Smooth muscle cell (in vitro differentiated cells): Measurements from ENCODE around the gene TMEM59L. TPM values are rescaled to one million over a fixed set of nuclear protein-coding genes. Genes with fewer than 3 reads are reported as not detected.

Experiments
- DNase-seq: peaks from one replicate; lab custom pipeline; 2025; ENCODE audit not compliant: unreplicated experiment; lab: John Stamatoyannopoulos, UW
- H2AFZ ChIP-seq: fragments of 200-600 bp; sonication (generic); 2 replicates; pipeline ENCODE4 v1.6.0; 2016; ENCODE audit warnings: antibody characterized with exemption, low read depth, mild to moderate bottlenecking
- H3F3A ChIP-seq: fragments of 200-600 bp; sonication (generic); 2 replicates; pipeline ENCODE4 v1.6.0; 2017; ENCODE audit warnings: antibody characterized with exemption, low read depth
- H3K27ac ChIP-seq: fragments of 200-600 bp; sonication (generic); 2 replicates; pipeline ENCODE4 v1.5.1; 2016; ENCODE audit warnings: low read depth, mild to moderate bottlenecking
- H3K27me3 ChIP-seq: fragments of 200-600 bp; sonication (generic); 2 replicates; pipeline ENCODE4 v1.6.1; 2016; ENCODE audit warnings: low read depth, mild to moderate bottlenecking
- H3K36me3 ChIP-seq: fragments of 200-600 bp; sonication (generic); 2 replicates; pipeline ENCODE4 v1.5.1; 2016; ENCODE audit warnings: low read depth
- H3K4me1 ChIP-seq: fragments of 200-600 bp; sonication (generic); 2 replicates; pipeline ENCODE4 v1.5.1; 2016; ENCODE audit warnings: low read depth
- H3K4me2 ChIP-seq: fragments of 200-600 bp; sonication (generic); 2 replicates; pipeline ENCODE4 v1.6.0; 2016; ENCODE audit warnings: mild to moderate bottlenecking
- H3K4me3 ChIP-seq: fragments of 200-600 bp; sonication (generic); 2 replicates; pipeline ENCODE4 v1.5.1; 2016; ENCODE audit warnings: mild to moderate bottlenecking
- H3K79me2 ChIP-seq: fragments of 200-600 bp; sonication (generic); 2 replicates; pipeline ENCODE4 v1.6.0; 2016; ENCODE audit warnings: low read depth, mild to moderate bottlenecking
- H3K9ac ChIP-seq: fragments of 200-600 bp; sonication (generic); 2 replicates; pipeline ENCODE4 v1.6.0; 2016; ENCODE audit warnings: low read depth
- H3K9me3 ChIP-seq: fragments of 200-600 bp; sonication (generic); replicated peaks from 2 replicates; pipeline ENCODE4 v1.5.1; 2016; ENCODE audit warnings: low read depth
- H4K20me1 ChIP-seq: fragments of 200-600 bp; sonication (generic); 2 replicates; pipeline ENCODE4 v1.6.0; 2016; ENCODE audit warnings: low read depth
- WGBS: methylation state at CpG from one replicate; pipeline ENCODE4 v1.1.7; 2016; ENCODE audit warnings: low lambda C conversion rate; 5-methylcytosine and 5-hydroxymethylcytosine counted together
- polyA plus RNA-seq: library from polyadenylated mRNA; unstranded; fragments of >200 nt; fragmentation: Nextera tagmentation; extraction: Ambion mirVana; gene quantifications from 2 replicates; pipeline ENCODE4 v1.2.1, GENCODE V29; 2016
- total RNA-seq: library from RNA; depleted of rRNA; stranded (reverse); fragments of >200 nt; gene quantifications from 2 replicates; pipeline ENCODE4 v1.2.3, GENCODE V29; 2014
- TF ChIP-seq, protein P1 (sequence below): fragments of 200-600 bp; sonication (generic); IDR thresholded peaks from 2 replicates; pipeline ENCODE4 v1.5.1; 2017; ENCODE audit warnings: borderline replicate concordance, mild to moderate bottlenecking, antibody characterized with exemption; ENCODE audit not compliant: insufficient read depth, poor library complexity, severe bottlenecking

The TMEM59L gene
- total and polyA plus RNA-seq, 2 experiments from 2014 or later: 4.4 to 42.0 TPM

DNA sequence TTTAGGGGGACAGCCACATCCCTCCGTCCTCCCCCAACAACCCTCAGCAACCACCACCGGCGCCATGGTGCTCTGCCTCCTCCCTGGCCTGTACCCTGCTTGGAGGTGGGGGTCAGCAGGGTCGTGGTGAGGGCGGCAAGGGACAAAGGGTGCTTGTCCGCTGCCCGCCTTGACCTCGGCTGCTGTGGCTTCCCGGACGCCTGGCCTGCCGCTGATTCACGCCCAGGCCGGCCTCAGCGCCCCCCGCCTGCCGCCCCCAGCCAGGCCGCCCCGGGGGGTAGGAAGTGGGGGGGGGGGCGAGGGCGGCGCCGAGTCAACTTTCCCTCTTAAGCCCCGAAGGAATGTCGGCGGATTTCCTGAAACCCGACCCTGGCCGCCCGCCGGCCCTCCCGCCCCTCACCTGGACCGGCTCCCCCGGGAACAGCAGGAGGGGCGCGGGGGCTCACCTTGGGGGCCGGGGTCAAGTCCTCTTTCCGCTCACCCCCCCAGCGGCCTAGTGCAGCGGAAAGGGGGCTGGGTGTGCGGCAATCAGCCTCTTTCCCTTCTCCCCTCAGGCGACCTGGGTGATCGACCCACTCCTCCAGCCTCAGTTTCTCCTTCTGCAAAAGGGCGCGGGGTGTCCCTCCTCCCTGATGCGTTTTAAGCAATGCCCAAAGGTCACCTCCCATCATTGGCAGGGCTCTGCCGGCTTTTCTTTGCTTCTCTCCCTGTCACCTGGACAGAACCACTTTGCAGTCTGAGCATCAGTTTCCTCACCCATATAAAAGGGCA, 1.9 kb upstream of the TMEM59L start:
- no peak overlapping the region for H3K9ac ChIP-seq
- no peaks in the 10 kb centered on the region for H3K36me3 ChIP-seq
- TF ChIP-seq, protein P1, sequence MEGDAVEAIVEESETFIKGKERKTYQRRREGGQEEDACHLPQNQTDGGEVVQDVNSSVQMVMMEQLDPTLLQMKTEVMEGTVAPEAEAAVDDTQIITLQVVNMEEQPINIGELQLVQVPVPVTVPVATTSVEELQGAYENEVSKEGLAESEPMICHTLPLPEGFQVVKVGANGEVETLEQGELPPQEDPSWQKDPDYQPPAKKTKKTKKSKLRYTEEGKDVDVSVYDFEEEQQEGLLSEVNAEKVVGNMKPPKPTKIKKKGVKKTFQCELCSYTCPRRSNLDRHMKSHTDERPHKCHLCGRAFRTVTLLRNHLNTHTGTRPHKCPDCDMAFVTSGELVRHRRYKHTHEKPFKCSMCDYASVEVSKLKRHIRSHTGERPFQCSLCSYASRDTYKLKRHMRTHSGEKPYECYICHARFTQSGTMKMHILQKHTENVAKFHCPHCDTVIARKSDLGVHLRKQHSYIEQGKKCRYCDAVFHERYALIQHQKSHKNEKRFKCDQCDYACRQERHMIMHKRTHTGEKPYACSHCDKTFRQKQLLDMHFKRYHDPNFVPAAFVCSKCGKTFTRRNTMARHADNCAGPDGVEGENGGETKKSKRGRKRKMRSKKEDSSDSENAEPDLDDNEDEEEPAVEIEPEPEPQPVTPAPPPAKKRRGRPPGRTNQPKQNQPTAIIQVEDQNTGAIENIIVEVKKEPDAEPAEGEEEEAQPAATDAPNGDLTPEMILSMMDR: no peak
- H4K20me1 ChIP-seq: no peaks in the 10 kb centered on the region
- 3% methylated on average over 15 of the region's 45 CpGs for WGBS
- peak overlapping the region; percentile 94 for H3K4me2 ChIP-seq
- DNase-seq: no peak
- H3K79me2 ChIP-seq: peaks cover 4% of the 10 kb centered on the region
- H3K4me1 ChIP-seq: peaks cover 35% of the 10 kb centered on the region
- H3K4me3 ChIP-seq: peak overlapping the region; percentile 56
- H3F3A ChIP-seq: no peaks in the 10 kb centered on the region
- H3K27ac ChIP-seq: no peak overlapping the region
- no peak overlapping the region for H2AFZ ChIP-seq
- no peaks in the 10 kb centered on the region for H3K9me3 ChIP-seq
- H3K27me3 ChIP-seq: peaks cover 82% of the 10 kb centered on the region

DNA sequence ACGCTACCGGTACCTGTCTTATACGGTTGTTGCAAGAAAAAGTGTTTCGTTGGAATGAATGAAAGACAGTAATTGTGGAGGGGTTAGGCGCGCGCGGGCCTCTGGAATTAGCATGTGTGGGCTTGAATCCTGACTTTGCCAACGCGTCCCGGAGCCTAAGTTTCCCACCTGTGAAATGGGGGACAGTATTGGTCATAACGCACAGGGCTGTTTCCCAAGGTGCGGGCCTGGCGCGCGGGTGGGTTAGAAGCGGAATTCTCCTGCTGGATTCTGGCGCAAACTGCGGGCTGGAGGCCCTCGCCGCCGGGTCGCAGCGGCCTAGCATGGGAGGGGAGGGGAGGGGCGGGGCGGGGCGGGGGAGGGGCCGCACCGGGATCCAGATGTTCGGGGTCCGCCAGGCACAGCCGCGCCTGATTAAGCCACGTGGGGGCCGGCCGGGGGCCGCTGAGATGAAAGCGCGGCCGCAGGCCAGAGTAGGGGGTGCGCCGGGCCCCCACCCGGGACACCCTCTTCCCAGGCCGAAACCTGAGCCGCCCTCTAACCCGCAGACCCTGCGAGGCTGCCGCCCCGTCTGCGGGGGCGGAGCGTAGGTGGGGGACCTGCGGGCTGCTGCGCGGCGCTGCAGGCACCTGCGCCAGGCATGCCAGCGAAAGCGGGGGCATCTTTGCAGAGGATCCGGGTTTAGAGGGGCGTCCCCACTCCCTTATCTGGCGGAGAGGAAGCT, 1.2 kb upstream of the TMEM59L start:
- H3K36me3 ChIP-seq: no peaks in the 10 kb centered on the region
- no peak for DNase-seq
- under 1% methylated on average over 41 of the region's 62 CpGs for WGBS
- peaks cover 78% of the 10 kb centered on the region for H3K27me3 ChIP-seq
- peaks cover 35% of the 10 kb centered on the region for H3K4me1 ChIP-seq
- H3K4me3 ChIP-seq: peak overlapping the region; percentile 56
- H3K9me3 ChIP-seq: no peaks in the 10 kb centered on the region
- TF ChIP-seq, protein P1: no peak
- H2AFZ ChIP-seq: no peak overlapping the region
- H3K27ac ChIP-seq: no peak overlapping the region
- H3K4me2 ChIP-seq: peak overlapping the region; percentile 94
- no peaks in the 10 kb centered on the region for H4K20me1 ChIP-seq
- H3F3A ChIP-seq: no peaks in the 10 kb centered on the region
- H3K79me2 ChIP-seq: no peaks in the 10 kb centered on the region
- H3K9ac ChIP-seq: no peak overlapping the region

DNA sequence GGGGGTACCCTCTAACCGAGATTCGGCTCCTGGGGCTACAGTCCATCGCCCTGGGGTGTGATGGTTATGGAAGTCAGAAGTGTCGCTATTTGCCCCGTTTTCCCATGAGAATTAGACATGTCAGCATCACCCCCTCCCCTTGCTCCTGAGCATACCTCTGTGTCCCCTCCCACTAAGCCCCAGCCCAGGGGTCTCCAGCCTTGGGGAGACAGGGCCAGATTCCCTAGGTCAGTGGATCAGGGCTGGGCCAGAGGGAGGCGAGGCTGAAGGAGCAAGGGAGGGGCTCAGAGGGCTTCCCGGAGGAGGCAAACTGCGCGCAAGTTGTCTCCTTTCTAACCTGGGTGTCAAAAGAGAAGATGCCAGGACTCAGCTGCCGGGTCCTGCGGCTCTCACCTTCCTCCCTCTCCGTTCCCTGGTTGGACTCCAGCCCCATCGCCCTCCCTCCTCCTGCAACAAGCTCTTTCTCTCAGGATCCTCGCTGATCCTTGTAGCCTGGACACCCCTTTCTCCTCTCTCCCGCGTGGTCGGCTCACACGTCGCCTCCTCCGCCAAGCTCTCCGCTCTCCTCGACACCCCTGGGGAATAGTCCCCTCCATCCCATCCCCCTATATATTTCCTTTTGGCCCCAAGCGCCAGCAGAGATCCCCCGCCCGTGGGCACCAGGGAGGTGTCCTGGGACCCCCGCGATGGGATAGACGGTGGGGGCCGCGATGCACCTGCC, 459 bp upstream of the TMEM59L start:
- TF ChIP-seq, protein P1: no peak
- no peaks in the 10 kb centered on the region for H3K36me3 ChIP-seq
- no peaks in the 10 kb centered on the region for H4K20me1 ChIP-seq
- H3F3A ChIP-seq: no peaks in the 10 kb centered on the region
- 6% methylated on average over 21 of the region's 30 CpGs for WGBS
- H3K79me2 ChIP-seq: no peaks in the 10 kb centered on the region
- H3K9ac ChIP-seq: no peak overlapping the region
- H3K9me3 ChIP-seq: no peaks in the 10 kb centered on the region
- peaks cover 35% of the 10 kb centered on the region for H3K4me1 ChIP-seq
- H3K4me3 ChIP-seq: peak overlapping the region; percentile 56
- H2AFZ ChIP-seq: no peak overlapping the region
- no peak for DNase-seq
- H3K27me3 ChIP-seq: peaks cover 74% of the 10 kb centered on the region
- H3K4me2 ChIP-seq: peak overlapping the region; percentile 94
- no peak overlapping the region for H3K27ac ChIP-seq
